CD4-positive, alpha-beta T cell (primary cell): Measurements from ENCODE around the gene GADD45B. TPM values are rescaled to one million over a fixed set of nuclear protein-coding genes. Genes with fewer than 3 reads are reported as not detected.
"Not testable (repeated sequence)": the region's sequence is repeated elsewhere in the genome, so short reads cannot be mapped to it uniquely, and the experiment has no call there.

ENCODE experiments used
- ATAC-seq: fragments of 200-7000 bp; cut with Tn5 transposase; one replicate; pipeline ENCODE4 v1.10.0; 2022; ENCODE audit warnings: mild to moderate bottlenecking; ENCODE audit not compliant: poor library complexity
- CTCF ChIA-PET: fragments of 350-600 bp; sonication (Branson Sonifier 250); formaldehyde crosslinking; loops from one replicate; lab custom pipeline; 2021; ENCODE audit warnings: antibody characterized with exemption, inconsistent platforms; lab: Charles Lee
- POLR2A ChIA-PET: fragments of 350-600 bp; sonication (Branson Sonifier 250); formaldehyde crosslinking; loops from one replicate; lab custom pipeline; 2021; ENCODE audit warnings: antibody characterized with exemption, inconsistent platforms; lab: Charles Lee
- DNase-seq, 14 experiments: peaks; one replicate each; pipeline ENCODE4 v3.0.0-alpha.2; 2013 to 2020; ENCODE audit warnings: mixed read lengths in 2 of 14
- H3K27ac ChIP-seq, 2 donors: one replicate each; pipeline versions ENCODE4 v1.5.1 to v1.7.0; 2013; ENCODE audit warnings: low read length in 2 of 2, low read depth in 1 of 2, mild to moderate bottlenecking in 1 of 2
- H3K27me3 ChIP-seq, 2 experiments: 1 replicate in 1 of 2; 2 replicates in 1 of 2; pipeline versions ENCODE4 v1.6.1 to v1.7.0; 2013; ENCODE audit warnings: low read length in 2 of 2, control low read depth in 1 of 2, mild to moderate bottlenecking in 1 of 2, moderate library complexity in 1 of 2; ENCODE audit not compliant: insufficient read depth in 2 of 2, control insufficient read depth in 1 of 2
- H3K36me3 ChIP-seq: one replicate; pipeline ENCODE4 v1.6.1; 2013; ENCODE audit warnings: low read length, control low read depth; ENCODE audit not compliant: insufficient read depth
- H3K4me1 ChIP-seq: one replicate; pipeline ENCODE4 v1.6.1; 2013; ENCODE audit warnings: low read length, control low read depth; ENCODE audit not compliant: insufficient read depth
- H3K4me3 ChIP-seq: one replicate; pipeline ENCODE4 v1.5.1; 2013; ENCODE audit warnings: mild to moderate bottlenecking, low read length, moderate library complexity
- H3K9me3 ChIP-seq, 2 experiments: 1 replicate in 1 of 2; 2 replicates in 1 of 2; pipeline versions ENCODE4 v1.6.1 to v1.7.0; 2013; ENCODE audit warnings: low read length in 2 of 2, mild to moderate bottlenecking in 2 of 2, control low read depth in 1 of 2, moderate library complexity in 1 of 2; ENCODE audit not compliant: control insufficient read depth in 1 of 2, insufficient read depth in 1 of 2
- H3K27ac Mint-ChIP-seq: one replicate; pipeline ENCODE4 v1.8.0; 2020; ENCODE audit warnings: mixed read lengths
- H3K27me3 Mint-ChIP-seq: one replicate; pipeline ENCODE4 v1.8.0; 2021; ENCODE audit warnings: mixed read lengths
- H3K36me3 Mint-ChIP-seq: one replicate; pipeline ENCODE4 v1.8.0; 2021; ENCODE audit warnings: low read depth, mixed read lengths
- H3K4me1 Mint-ChIP-seq: one replicate; pipeline ENCODE4 v1.8.0; 2021; ENCODE audit warnings: low read depth, mixed read lengths
- H3K4me3 Mint-ChIP-seq: one replicate; pipeline ENCODE4 v1.8.0; 2020; ENCODE audit warnings: mild to moderate bottlenecking, mixed read lengths
- H3K9me3 Mint-ChIP-seq: one replicate; pipeline ENCODE4 v1.8.0; 2020; ENCODE audit warnings: mixed read lengths
- CTCF ChIP-seq: fragments of 200-600 bp; IDR thresholded peaks from one replicate; pipeline ENCODE4 v1.8.0; 2022; ENCODE audit warnings: antibody characterized with exemption, mild to moderate bottlenecking
- intact Hi-C, 2 experiments: fragments of 100-400 bp; cut with DNase I in 1 of 2; cut with micrococcal nuclease in 1 of 2; formaldehyde crosslinking; loops; one replicate each; pipeline versions ENCODE4 v1.15.1 to v1.9.0; 2023 to 2025; cut with DNase I, micrococcal nuclease
- total RNA-seq, 174 experiments: library from RNA in 2 of 174; stranded (reverse) in 2 of 174; gene quantifications; one replicate each; pipeline ENCODE4 v1.2.3 and lab custom pipeline; 2021 to 2026

Gene GADD45B
- total RNA-seq, 2 experiments from 2014 or later = 284 to 285 TPM

GRCh38 chr19:2457394-2458037 lies 18.4 kb upstream of the GADD45B start:
- H3K27ac ChIP-seq = peak overlapping the region; percentile 56 to 64

GRCh38 chr19:2458054-2458453 lies 17.9 kb upstream of the GADD45B start:
- H3K27me3 Mint-ChIP-seq = no peaks in the 10 kb centered on the region
- POLR2A ChIA-PET = interaction anchor here (1.6 to 3.8 kb wide), 3 partner anchors 19 to 126 kb away, joined by 4 to 45 read pairs (median 36); partner anchors contain the start of genes GADD45B and TIMM13

More at GRCh38 chr19:2457394-2458037, 18.4 kb upstream of the GADD45B start:
- Mint-ChIP-seq H3K4me1 (peaks cover 13% of the 10 kb centered on the region), H3K36me3 (no peaks in the 10 kb centered on the region), H3K27me3 (no peaks in the 10 kb centered on the region), H3K27ac (peak overlapping the region; percentile 75), H3K9me3 (no peaks in the 10 kb centered on the region), H3K4me3 (peak overlapping the region; percentile 82)
- peaks cover 0 to 3% of the 10 kb centered on the region in 2 experiments for H3K27me3 ChIP-seq
- H3K4me3 ChIP-seq = peak overlapping the region; percentile 34
- CTCF ChIA-PET = interaction anchor here (1.4 to 2.0 kb wide), 3 partner anchors 154 to 180 kb away, joined by 3 to 9 read pairs (median 9); no protein-coding TSS in a partner anchor
- POLR2A ChIA-PET = interaction anchor here (0.6 to 3.8 kb wide), 16 partner anchors 11 to 1305 kb away, joined by 3 to 45 read pairs (median 4); partner anchors contain the start of genes GADD45B, PLEKHJ1, TCF3 and TIMM13
- intact Hi-C loops = loop anchor here (1.0 to 5.0 kb wide), 3 partner anchors 31 to 285 kb away; partner anchors contain the start of genes PLEKHJ1 (in 1 of the 2), SF3A2 (in 1 of the 2) and SLC39A3 (in 1 of the 2)
- ATAC-seq = no peak
- H3K9me3 ChIP-seq = no peaks in the 10 kb centered on the region
- DNase-seq = no peak
- TF ChIP-seq CTCF = no peak
- peaks cover 38% of the 10 kb centered on the region for H3K4me1 ChIP-seq
- H3K36me3 ChIP-seq = no peaks in the 10 kb centered on the region

GRCh38 chr19:2458776-2459175 lies 17.2 kb upstream of the GADD45B start:
- POLR2A ChIA-PET, DNase-seq, CTCF ChIA-PET, H3K4me3 Mint-ChIP-seq, H3K27me3 ChIP-seq, H3K27ac Mint-ChIP-seq, H3K9me3 Mint-ChIP-seq, H3K27ac ChIP-seq, ATAC-seq, H3K9me3 ChIP-seq, H3K4me3 ChIP-seq, H3K36me3 ChIP-seq, H3K36me3 Mint-ChIP-seq, H3K27me3 Mint-ChIP-seq: not testable (repeated sequence)
- H3K4me1 Mint-ChIP-seq = peaks cover 13% of the 10 kb centered on the region
- peaks cover 43% of the 10 kb centered on the region for H3K4me1 ChIP-seq
- intact Hi-C loops = loop anchor here in 1 of 2 experiments (5.0 kb wide), 1 partner anchor 284 kb away; the partner anchor contains the start of gene SLC39A3

More at GRCh38 chr19:2458054-2458453, 17.9 kb upstream of the GADD45B start:
- H3K4me3 Mint-ChIP-seq = no peak overlapping the region
- no peaks in the 10 kb centered on the region for H3K9me3 Mint-ChIP-seq
- intact Hi-C loops = loop anchor here in 1 of 2 experiments (5.0 kb wide), 1 partner anchor 284 kb away; the partner anchor contains the start of gene SLC39A3
- H3K4me1 ChIP-seq = peaks cover 43% of the 10 kb centered on the region
- ATAC-seq (no peak), DNase-seq (no peak)
- H3K36me3 Mint-ChIP-seq = no peaks in the 10 kb centered on the region
- no peaks in the 10 kb centered on the region for H3K36me3 ChIP-seq
- peaks cover 0 to 3% of the 10 kb centered on the region in 2 experiments for H3K27me3 ChIP-seq
- H3K9me3 ChIP-seq = no peaks in the 10 kb centered on the region
- TF ChIP-seq CTCF = no peak
- H3K27ac ChIP-seq = no peak overlapping the region
- peaks cover 13% of the 10 kb centered on the region for H3K4me1 Mint-ChIP-seq
- CTCF ChIA-PET = interaction anchor here (1.4 to 1.6 kb wide), 2 partner anchors 156 to 179 kb away, joined by 3 to 9 read pairs; no protein-coding TSS in a partner anchor
- H3K4me3 ChIP-seq = no peak overlapping the region
- no peak overlapping the region for H3K27ac Mint-ChIP-seq
